Measurements from ENCODE around the gene EPAS1.
"Not testable (repeated sequence)": the region's sequence is repeated elsewhere in the genome, so short reads cannot be mapped to it uniquely, and the experiment has no call there.

Gene EPAS1

GRCh38 chr2:46390901-46391395 lies 93.7 kb downstream of the EPAS1 start:
- no peak for TF ChIP-seq ZNF274 (IDR thresholded peaks at IDR 0.05; ENCODE audit: low read depth, low read length)
- TF ChIP-seq SUZ12 (IDR thresholded peaks at IDR 0.05; ENCODE audit: extremely low read depth, insufficient read depth, insufficient read length): no peak
- no peak for TF ChIP-seq YY1 (IDR thresholded peaks at IDR 0.05; ENCODE audit: insufficient read depth, insufficient read length)
- Histone ChIP-seq H3K4me3 (ENCODE audit: insufficient read length, low read depth) (no peak overlapping the region), H3K4me1 (ENCODE audit: insufficient read depth, insufficient read length) (no peaks in the 10 kb centered on the region), H3K9me3 (ENCODE audit: insufficient read depth, low read length) (no peaks in the 10 kb centered on the region), H3K36me3 (ENCODE audit: insufficient read depth, insufficient read length, low read length) (no peaks in the 10 kb centered on the region), H3K9ac (ENCODE audit: insufficient read length, low read depth) (no peak overlapping the region), H3K27me3 (ENCODE audit: insufficient read depth, insufficient read length) (no peaks in the 10 kb centered on the region)
- DNase-seq (ENCODE audit: low read depth, low spot score): no peak

GRCh38 chr2:46392561-46393346 lies 95.5 kb downstream of the EPAS1 start:
- no peaks in the 10 kb centered on the region for H3K27me3 ChIP-seq (ENCODE audit: insufficient read depth, insufficient read length)
- H3K4me1 ChIP-seq (ENCODE audit: insufficient read depth, insufficient read length): no peaks in the 10 kb centered on the region
- no peaks in the 10 kb centered on the region for H3K36me3 ChIP-seq (ENCODE audit: insufficient read depth, insufficient read length, low read length)
- H3K4me3 ChIP-seq (ENCODE audit: insufficient read length, low read depth): no peak overlapping the region
- no peak for TF ChIP-seq ZNF274 (IDR thresholded peaks at IDR 0.05; ENCODE audit: low read depth, low read length)
- no peak for TF ChIP-seq YY1 (IDR thresholded peaks at IDR 0.05; ENCODE audit: insufficient read depth, insufficient read length)
- TF ChIP-seq SUZ12 (IDR thresholded peaks at IDR 0.05; ENCODE audit: extremely low read depth, insufficient read depth, insufficient read length): no peak
- no peak overlapping the region for H3K9ac ChIP-seq (ENCODE audit: insufficient read length, low read depth)
- no peaks in the 10 kb centered on the region for H3K9me3 ChIP-seq (ENCODE audit: insufficient read depth, low read length)
- no peak for DNase-seq (ENCODE audit: low read depth, low spot score)

GRCh38 chr2:46393347-46393820 lies 96.2 kb downstream of the EPAS1 start:
- Histone ChIP-seq H3K36me3 (ENCODE audit: insufficient read depth, insufficient read length, low read length) (no peaks in the 10 kb centered on the region), H3K27me3 (ENCODE audit: insufficient read depth, insufficient read length) (no peaks in the 10 kb centered on the region), H3K9me3 (ENCODE audit: insufficient read depth, low read length) (no peaks in the 10 kb centered on the region), H3K9ac (ENCODE audit: insufficient read length, low read depth) (no peak overlapping the region), H3K4me3 (ENCODE audit: insufficient read length, low read depth) (no peak overlapping the region), H3K4me1 (ENCODE audit: insufficient read depth, insufficient read length) (no peaks in the 10 kb centered on the region)
- DNase-seq (ENCODE audit: low read depth, low spot score): no peak
- TF ChIP-seq ZNF274 (IDR thresholded peaks at IDR 0.05; ENCODE audit: low read depth, low read length) (no peak), SUZ12 (IDR thresholded peaks at IDR 0.05; ENCODE audit: extremely low read depth, insufficient read depth, insufficient read length) (no peak), YY1 (IDR thresholded peaks at IDR 0.05; ENCODE audit: insufficient read depth, insufficient read length) (no peak)

- Histone ChIP-seq H3K4me1 (ENCODE audit: insufficient read depth, insufficient read length) (no peaks in the 10 kb centered on the region), H3K27me3 (ENCODE audit: insufficient read depth, insufficient read length) (no peaks in the 10 kb centered on the region), H3K4me3 (ENCODE audit: insufficient read length, low read depth) (no peak overlapping the region), H3K9me3 (ENCODE audit: insufficient read depth, low read length) (no peaks in the 10 kb centered on the region), H3K36me3 (ENCODE audit: insufficient read depth, insufficient read length, low read length) (no peaks in the 10 kb centered on the region), H3K9ac (ENCODE audit: insufficient read length, low read depth) (no peak overlapping the region)
- DNase-seq (ENCODE audit: low read depth, low spot score): no peak
- TF ChIP-seq YY1 (IDR thresholded peaks at IDR 0.05; ENCODE audit: insufficient read depth, insufficient read length) (no peak), SUZ12 (IDR thresholded peaks at IDR 0.05; ENCODE audit: extremely low read depth, insufficient read depth, insufficient read length) (no peak), ZNF274 (IDR thresholded peaks at IDR 0.05; ENCODE audit: low read depth, low read length) (no peak)
Observed at GRCh38 chr2:46393865-46394264, 96.7 kb downstream of the EPAS1 start.

GRCh38 chr2:46394649-46395510 lies 97.7 kb downstream of the EPAS1 start:
- Histone ChIP-seq H3K9ac (ENCODE audit: insufficient read length, low read depth) (no peak overlapping the region), H3K36me3 (ENCODE audit: insufficient read depth, insufficient read length, low read length) (no peaks in the 10 kb centered on the region), H3K9me3 (ENCODE audit: insufficient read depth, low read length) (no peaks in the 10 kb centered on the region), H3K4me3 (ENCODE audit: insufficient read length, low read depth) (no peak overlapping the region), H3K4me1 (ENCODE audit: insufficient read depth, insufficient read length) (no peaks in the 10 kb centered on the region), H3K27me3 (ENCODE audit: insufficient read depth, insufficient read length) (no peaks in the 10 kb centered on the region)
- TF ChIP-seq ZNF274 (IDR thresholded peaks at IDR 0.05; ENCODE audit: low read depth, low read length): no peak
- no peak for TF ChIP-seq SUZ12 (IDR thresholded peaks at IDR 0.05; ENCODE audit: extremely low read depth, insufficient read depth, insufficient read length)
- TF ChIP-seq YY1 (IDR thresholded peaks at IDR 0.05; ENCODE audit: insufficient read depth, insufficient read length): no peak
- DNase-seq (ENCODE audit: low read depth, low spot score): no peak

GRCh38 chr2:46395730-46396129 lies 98.5 kb downstream of the EPAS1 start:
- H3K4me1 ChIP-seq (ENCODE audit: insufficient read depth, insufficient read length); DNase-seq (ENCODE audit: low read depth, low spot score); H3K27me3 ChIP-seq (ENCODE audit: insufficient read depth, insufficient read length); H3K4me3 ChIP-seq (ENCODE audit: insufficient read length, low read depth); H3K9me3 ChIP-seq (ENCODE audit: insufficient read depth, low read length); H3K36me3 ChIP-seq (ENCODE audit: insufficient read depth, insufficient read length, low read length); H3K9ac ChIP-seq (ENCODE audit: insufficient read length, low read depth): not testable (repeated sequence)

- Histone ChIP-seq H3K9ac (ENCODE audit: insufficient read length, low read depth) (no peak overlapping the region), H3K4me1 (ENCODE audit: insufficient read depth, insufficient read length) (no peaks in the 10 kb centered on the region), H3K9me3 (ENCODE audit: insufficient read depth, low read length) (no peaks in the 10 kb centered on the region), H3K36me3 (ENCODE audit: insufficient read depth, insufficient read length, low read length) (no peaks in the 10 kb centered on the region), H3K27me3 (ENCODE audit: insufficient read depth, insufficient read length) (no peaks in the 10 kb centered on the region), H3K4me3 (ENCODE audit: insufficient read length, low read depth) (no peak overlapping the region)
- DNase-seq (ENCODE audit: low read depth, low spot score): no peak
- no peak for TF ChIP-seq ZNF274 (IDR thresholded peaks at IDR 0.05; ENCODE audit: low read depth, low read length)
- no peak for TF ChIP-seq SUZ12 (IDR thresholded peaks at IDR 0.05; ENCODE audit: extremely low read depth, insufficient read depth, insufficient read length)
- no peak for TF ChIP-seq YY1 (IDR thresholded peaks at IDR 0.05; ENCODE audit: insufficient read depth, insufficient read length)
Observed at GRCh38 chr2:46400016-46400415, 102.8 kb downstream of the EPAS1 start.
